ENCODE data around the gene CACNB2.

GRCh38 chr10:18293536-18294510 is 153.6 kb downstream of the CACNB2 start:
- TF ChIP-seq EP300 (IDR thresholded peaks at IDR 0.05) (no peak), CTCF (IDR thresholded peaks at IDR 0.05) (no peak), POLR2AphosphoS5 (IDR thresholded peaks at IDR 0.05) (no peak), POLR2A (IDR thresholded peaks at IDR 0.05) (no peak)

Data from gastroesophageal sphincter (tissue), 3 donors.